Embryonic facial prominence (tissue), 1 donor: ENCODE measurements around the gene RAB3GAP1.

Experiments
- DNase-seq: peaks from one replicate; pipeline ENCODE4 v3.0.0-alpha.2; 2016; ENCODE audit errors: extremely low spot score

Gene RAB3GAP1

DNA sequence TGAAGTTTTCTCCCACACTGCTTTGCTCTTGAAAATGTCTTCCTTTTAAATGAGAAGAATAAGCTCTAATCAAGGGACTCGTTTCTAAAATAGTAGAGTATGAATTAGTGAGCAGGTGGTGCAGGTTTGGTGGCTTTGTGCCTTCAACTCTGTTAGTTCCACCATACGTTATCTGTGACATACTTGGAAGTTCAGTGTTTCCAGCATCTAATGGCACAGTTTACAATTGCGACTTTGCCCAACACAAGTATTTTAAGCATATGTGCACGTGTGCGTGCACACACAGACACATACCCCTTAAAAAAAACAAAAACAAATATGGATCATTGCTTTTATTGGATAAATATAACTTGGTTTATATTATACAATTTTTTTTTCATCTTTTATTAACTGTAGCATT is 111.8 kb downstream of the RAB3GAP1 start:
- no peak for DNase-seq

DNA sequence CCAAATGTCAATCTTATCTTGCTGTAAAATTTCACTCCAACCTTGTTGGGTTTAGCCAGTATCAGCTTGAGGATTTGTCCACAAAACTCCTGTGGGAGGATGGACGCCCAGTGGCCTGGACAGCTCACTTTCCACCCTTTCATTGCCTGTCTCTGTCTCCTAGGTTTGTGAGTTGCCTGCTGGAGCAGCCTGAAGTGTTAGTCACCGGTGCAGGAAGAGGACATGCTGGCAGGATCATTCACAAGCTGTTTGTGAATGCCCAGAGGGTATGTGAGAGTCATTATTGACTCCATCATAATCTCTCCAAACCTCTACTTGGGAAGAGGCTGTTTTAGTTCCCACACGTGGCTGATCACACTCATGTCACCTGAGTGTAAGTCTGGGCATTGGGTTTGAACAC is 112.3 kb downstream of the RAB3GAP1 start:
- no peak for DNase-seq

DNA sequence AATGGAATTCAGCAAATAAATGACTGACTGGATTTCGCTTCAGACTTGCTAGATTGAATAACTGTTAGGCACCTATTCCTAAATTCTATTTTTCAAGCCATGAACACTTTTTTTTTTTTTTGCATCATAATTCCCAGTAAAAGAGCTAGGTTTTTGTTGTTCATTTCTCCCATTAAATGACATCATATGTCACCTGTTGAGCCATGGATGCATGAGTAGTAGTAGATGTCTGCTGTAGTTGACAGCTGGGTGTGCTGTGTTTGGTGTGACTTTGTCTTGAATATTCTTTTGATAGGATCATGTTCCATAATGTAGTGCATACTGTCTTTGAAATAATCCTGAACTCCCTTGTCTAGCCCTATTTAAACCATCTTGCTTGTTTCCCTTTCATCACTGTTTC is 115.2 kb downstream of the RAB3GAP1 start:
- no peak for DNase-seq

DNA sequence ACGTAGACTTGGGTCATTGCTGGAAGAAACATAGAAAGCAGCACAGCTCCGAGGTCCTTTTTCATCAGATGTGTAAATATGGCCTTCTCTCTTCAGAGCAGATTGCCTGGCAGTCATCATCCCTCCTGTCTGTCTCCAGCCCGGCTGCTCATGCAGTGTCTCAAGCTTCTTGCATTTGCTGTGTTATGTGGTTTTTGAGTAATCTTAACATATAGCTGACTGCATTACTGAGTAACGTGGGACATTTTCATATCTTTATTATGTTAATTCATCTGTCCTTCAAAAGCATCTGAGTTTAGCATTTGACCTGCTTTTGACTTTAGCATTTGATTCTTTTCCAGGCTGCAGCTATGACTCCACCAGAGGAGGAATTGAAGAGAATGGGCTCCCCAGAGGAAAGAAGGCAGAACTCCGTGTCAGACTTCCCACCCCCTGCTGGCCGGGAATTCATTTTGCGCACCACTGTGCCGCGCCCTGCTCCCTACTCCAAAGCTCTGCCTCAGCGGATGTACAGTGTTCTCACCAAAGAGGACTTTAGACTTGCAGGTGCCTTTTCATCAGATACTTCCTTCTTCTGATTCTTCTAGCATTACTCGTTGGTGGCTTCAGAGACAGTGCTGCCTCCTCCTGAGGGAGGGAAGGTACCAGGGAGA is 116.2 kb downstream of the RAB3GAP1 start:
- DNase-seq = no peak

DNA sequence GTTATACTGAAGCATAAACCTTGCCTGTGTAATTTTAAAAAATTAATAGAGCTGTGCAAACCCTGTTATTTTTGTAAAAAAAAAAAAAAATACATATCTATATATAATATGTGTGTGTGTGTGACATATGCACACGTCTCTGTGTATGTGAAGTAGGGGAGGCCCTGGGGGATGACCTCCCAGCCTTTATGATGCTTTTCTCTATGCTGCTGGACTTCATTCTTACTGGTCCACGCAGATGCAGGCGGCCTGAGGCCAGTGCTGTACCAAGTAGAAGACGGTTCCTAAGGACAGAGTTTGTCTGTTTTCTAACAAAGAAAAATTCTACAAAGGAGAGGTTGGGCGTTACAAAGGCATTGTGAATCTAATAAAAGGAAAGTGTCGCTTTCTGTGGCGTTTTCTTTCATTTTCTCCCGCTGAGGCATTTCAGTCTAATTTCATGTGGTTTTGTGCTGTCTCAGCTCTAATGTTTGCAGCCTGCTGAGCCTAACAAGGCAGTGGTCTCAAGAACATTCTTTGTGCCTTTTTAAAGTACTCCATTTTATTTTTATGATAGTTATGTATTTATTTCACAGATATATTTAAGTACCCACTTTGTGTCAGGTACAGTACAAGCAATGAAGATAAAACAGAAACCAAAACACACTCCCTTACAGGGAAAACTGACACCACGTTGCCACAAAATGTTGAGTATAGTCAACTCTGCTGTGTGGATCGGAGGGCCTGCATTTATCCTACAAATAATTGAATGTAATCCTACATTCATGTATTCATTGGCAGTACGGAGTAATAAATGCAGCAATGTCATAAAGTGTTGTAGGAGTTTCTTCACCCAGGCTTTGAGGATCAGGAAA is 118.0 kb downstream of the RAB3GAP1 start:
- DNase-seq = no peak

DNA sequence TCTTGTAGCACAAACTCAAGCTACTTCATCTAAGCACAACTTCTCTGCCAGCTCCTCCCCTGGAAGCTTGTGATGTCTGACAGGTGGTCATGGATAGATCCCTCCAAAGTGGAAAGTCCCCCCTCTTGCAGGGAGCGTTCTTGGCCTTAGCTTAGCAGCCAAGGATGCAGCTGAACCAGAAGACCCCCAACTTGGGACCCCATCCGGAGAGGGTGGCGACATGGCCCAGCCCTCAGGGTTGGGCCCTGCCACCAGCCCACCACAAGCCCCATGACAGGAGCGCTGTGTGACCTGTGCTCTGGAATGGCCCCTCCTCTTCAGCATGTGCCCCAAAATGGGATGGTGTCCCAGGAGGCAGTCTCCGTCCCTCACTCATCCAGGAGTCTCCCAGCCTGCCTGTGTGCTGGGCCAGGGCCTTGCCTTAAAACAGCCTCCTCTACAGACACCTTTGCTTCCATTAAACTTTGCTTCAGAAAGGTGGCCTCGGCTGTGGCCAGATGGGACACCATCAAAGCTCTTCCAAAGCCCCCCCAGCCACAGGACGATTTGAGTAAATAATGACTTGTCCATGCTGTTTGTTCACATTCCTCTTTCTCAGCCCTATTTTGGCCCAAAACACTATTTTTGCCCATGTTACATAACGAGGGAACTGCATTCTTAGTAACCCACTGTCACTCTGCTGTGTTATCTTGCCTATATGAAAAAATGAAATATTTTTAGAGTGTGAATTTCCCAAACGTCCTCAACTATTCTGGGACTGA is 122.1 kb downstream of the RAB3GAP1 start:
- DNase-seq = no peak

DNA sequence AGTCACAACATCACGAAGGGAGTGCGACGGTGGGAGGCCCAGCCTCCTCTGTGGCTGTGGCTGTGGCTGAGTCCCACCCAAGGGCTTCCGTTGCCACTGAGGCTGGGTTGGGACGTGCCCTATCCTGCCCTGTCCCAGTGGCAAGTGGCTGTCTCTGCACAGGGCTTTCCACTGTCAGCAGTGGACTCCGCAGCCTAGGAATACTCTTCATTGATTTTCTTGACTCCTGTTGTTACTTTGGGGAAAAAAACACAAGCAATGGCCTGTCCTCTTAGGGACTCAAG is 122.7 kb downstream of the RAB3GAP1 start:
- DNase-seq = no peak

DNA sequence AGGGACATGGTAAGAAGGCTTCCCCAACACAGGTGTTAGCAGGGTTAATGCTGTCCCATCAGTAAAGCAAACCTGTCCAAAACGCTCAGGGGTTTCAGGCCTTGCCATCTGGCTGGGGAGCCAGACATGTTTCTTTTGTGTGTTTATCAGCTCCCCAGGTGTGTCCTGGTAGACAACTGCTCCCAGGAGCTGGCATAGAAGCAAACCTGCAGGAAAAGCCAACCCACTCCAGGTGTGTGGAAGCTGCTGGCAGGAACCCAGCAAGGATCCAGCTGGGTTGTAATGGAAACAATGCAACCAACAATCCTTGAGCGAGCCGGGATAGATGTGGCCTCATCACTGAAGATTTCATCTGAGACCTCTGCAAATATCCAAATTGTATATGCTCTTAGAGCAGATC is 123.1 kb downstream of the RAB3GAP1 start:
- DNase-seq = no peak

DNA sequence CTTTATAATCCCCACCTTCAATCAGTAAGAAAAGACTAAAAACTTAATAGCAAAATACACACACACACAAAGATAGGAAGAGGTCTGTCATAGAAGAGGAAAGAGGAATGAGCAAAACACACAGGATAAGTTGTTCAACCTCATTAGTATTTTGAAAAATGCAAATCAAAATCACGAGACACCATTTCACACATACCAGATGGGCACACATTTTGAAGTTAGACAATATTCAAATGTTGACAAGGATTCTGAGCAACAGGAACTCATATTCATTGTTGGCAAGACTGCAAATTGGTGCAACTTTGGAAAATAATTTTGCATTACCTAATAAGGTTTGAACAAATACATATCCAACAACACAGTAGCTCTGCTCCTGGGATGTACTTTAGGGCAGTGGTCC is 127.6 kb downstream of the RAB3GAP1 start:
- no peak for DNase-seq

DNA sequence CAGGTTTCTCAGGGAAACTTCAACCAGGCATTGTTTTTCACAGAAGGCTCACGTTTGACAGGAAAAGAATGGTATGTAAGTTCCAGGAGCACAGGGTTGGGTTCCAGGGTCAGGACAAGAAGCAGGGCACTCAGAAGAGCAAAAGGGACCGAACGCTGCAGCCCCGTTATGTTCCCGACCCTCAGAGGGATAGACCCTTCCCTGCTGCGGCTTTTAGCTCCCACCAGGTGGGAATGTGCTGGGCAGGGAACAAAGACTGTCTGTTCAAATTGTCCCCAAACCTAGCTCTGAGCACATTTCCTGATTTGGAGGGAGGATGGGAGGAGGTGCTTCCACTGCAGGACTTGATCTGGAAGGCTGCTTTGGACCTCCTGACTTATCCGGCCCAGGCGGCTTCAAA is 130.1 kb downstream of the RAB3GAP1 start:
- DNase-seq = no peak

DNA sequence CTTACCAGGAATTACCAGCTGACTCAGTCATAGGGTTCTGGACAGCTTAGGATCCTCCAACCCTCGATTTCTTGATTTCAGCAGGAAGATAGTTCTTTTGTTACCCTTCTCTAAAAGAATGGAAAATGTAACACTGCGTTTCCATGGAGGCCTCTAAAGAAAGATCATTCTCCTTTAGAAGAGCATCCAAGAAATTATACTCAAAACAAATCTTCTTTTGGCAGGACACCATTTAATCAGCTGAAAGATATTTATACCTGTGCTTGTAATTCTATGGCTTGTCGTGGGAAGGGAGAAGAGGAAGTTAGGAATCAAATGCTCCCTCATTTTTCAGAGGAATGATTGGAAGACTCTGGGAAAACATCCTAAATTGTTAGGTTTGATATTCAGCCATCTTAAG is 130.5 kb downstream of the RAB3GAP1 start:
- DNase-seq = no peak

DNA sequence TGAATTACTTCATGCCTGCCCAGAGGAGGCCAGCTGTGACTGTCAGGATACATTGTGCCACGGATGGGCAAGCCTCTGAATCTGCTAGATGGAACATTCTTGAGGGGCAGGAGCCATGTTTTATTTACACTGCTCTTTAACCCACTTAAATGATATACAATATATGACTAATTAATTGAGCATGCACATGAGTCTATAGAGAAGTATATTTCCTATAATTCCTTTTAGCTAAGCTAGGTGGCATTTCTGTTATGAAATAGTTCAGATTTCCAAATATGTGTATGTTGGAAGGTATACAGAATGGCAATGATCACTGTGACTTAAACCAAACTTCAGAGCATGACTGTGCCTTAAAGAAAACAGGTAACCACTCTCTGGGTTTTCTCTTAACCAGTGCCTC is 131.7 kb downstream of the RAB3GAP1 start:
- DNase-seq = no peak

DNA sequence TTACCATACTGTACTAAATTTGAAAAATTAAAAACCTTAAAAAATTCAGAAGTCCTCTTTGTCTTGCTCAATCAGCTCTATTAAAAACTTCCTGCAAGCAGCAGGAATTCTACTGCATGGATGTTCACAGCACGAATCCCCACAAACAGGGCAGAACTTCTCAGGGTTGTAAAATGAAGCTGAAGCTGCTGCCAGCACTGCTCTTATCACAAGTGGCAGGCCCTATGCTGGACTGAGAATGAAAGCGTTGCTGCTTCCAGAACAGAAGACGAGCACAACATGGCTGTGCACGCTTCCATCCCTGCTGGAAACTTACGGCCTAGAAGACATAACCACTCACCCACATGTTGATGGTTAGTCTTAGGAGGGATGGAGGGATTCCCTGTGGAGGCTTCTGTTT is 134.0 kb downstream of the RAB3GAP1 start:
- no peak for DNase-seq

DNA sequence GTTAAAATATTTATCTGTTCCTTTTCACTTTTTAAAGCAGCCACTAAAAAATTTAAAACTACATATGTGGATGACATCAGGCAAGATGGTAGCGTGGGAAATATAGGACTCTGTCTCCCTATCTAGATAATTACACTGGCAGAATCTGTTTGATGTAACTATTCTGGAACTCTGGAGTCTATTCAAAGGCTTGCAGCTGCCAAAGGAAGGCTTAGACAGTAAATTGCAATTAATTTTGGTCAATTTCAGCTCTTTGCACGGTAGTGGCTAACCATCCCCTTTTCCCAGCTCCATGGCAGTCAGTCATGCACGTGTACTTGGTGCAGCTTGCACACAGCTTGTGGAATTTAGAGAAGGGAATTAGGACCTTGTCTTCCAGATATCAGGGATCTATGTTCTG is 135.2 kb downstream of the RAB3GAP1 start:
- DNase-seq = no peak

DNA sequence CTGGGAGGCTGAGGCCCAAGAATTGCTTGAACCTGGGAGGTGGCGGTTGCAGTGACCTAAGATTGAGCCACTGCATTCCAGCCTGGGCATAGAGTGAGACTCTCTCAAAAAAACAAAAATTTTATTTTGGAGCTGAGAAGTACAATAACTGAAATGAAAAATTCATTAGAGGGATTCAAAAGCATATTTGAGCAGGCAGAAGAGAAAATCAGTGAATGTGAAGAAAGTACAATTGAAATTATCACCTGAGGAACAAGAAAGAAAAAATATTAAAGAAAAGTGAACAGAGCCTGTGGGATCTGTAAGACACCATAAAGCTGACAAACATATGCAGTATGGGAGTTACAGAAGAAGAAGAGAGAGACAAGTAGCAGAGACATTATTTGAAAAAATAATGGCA is 137.1 kb downstream of the RAB3GAP1 start:
- no peak for DNase-seq

DNA sequence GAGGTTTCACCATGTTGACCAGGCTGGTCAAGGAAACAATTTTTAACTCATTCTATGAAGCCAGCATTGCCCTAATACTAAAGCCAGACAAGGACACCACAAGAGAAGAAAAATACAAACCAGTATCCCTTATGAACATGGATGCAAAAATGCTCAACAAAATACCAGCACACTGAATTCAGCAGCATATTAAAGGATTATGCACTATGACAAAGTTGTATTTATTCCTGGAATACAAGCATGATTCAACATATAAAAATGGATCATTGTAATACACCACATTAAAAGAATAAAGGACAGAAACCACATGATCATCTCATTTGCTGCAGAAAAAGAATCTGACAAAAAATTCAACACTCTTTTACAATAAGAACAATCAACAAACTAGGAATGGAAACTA is 138.7 kb downstream of the RAB3GAP1 start:
- no peak for DNase-seq

DNA sequence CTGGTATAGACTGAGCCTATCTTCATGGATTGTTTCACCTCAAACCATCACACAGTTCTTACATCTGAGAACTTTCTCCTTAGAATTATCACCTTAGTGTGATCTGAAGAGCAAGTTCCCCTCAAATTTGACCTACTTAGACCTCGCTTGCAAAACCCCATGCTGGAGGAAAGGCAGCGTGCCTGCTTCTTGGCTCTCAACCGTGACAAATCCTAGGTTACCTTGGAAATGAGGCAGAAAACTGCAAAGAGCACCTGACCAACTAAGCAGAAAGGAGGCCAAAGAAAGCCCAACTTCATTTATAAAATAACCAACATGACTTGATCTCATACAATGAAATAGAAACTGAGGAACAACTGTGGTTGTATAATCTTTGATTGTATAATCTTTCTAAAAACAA is 146.4 kb downstream of the RAB3GAP1 start:
- no peak for DNase-seq

DNA sequence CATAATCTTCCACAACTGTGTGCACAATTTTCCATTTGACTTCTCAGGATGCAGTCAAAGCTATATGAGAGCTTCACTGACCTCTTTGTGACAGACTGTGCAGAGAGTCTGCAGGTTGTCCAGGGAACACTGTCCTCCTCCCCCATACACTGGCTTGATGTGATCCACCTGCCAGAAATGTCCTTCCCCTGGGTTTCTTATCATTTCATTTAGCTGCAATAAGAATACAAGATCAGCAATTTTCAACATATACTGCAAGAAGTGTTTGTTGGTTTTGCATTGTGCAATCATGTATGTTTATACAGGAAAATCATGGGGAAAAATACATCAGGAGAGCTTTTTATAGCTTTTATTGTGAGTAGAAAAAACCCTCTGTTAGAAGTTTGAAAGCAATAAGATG is 150.7 kb downstream of the RAB3GAP1 start:
- DNase-seq = no peak

DNA sequence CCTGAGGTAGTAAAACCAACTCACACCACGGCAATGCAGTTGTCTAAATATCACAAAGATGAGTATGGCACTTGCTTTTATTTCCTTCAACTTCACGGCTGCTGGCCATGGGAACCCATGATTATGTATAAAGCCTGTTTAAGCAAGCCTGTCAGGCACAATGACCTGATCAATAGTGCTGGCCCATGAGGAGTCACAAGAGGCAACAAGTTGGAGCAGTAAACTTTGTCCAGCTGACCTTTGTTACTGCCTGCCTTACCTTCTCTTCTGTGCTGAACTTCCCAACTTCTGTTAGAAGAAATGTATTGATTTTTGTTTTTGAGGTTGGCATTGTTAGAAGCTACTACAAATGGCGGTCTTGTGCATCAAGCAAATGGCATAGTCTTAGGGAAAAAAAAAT is 151.9 kb downstream of the RAB3GAP1 start:
- DNase-seq = no peak

DNA sequence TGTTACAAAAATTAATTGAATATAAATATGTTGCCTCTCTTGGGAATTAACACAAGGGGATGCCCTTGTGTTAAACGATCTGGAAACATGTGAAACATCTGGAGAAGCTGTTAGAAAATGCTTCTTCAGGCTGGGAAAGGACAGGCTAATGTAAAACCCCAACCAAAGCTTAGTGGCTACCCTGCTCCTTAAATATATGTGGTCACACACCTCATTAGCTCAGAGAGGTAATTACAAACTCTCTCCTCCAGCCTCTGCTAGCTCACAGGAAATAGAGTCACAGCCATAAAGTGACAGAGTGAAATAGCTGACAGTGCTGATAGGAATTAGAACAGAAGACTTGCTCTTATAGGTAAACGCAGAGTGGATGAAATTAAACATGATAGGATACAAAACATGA is 155.9 kb downstream of the RAB3GAP1 start:
- DNase-seq = no peak

DNA sequence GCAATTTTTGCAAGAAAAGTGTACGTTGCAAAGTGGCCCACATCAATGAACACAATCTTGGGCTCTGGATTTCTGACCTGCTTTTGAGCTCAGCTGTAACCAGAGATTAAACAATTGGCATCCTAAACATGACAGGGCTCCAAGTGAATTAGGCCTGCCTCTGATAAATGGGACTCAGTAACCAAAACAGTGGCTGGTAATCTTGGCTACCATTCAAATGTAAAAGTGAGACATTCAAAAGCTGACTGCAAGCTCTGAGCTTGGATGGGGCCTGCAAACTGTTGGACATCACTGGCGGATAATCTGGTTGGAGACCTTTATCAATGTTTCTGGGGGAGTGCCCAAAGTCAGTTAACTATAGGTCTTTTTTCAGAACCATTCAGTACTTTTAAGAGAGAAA is 160.7 kb downstream of the RAB3GAP1 start:
- DNase-seq = no peak

DNA sequence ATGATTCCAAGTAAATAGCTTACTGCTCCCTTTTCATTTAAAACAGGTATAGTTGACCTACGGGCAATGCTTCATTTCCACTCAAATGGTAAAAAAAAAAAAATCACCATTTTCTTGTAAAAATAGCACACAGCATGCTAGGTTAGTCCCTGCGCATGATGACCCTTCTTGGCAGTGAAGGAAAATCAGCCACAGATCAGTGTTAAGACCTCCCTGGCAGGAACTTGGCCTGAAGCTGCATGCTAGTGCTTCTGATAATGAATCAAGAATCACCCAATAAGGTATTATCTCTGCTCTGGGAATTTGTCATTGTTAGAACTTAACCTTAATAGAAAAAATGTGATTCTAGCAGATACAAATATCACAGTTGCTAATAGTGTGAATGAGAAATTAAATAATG is 166.3 kb downstream of the RAB3GAP1 start:
- no peak for DNase-seq

DNA sequence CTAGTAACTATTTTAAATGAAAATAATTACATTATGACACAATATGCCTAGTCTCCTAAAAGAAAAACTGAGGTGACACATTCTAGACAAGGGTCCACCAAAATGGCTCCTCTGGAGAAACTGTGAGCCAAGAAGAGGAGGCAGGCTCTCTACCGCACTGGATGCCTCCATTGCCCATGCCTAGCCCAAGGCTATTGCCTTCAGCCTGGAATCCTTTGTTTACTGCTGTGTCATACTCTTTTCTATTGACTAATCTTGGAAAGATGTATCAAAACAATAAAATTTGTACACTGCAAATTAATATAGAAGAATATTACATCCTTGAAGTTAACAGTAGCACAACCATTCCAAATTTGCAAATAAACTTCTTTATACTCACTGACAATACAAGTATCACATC is 167.1 kb downstream of the RAB3GAP1 start:
- no peak for DNase-seq
